HT1080 (cell line): ENCODE data around the gene ACAP3. TPM values are rescaled to one million over a fixed set of nuclear protein-coding genes. Genes with fewer than 3 reads are reported as not detected.

ENCODE experiments used
- DNase-seq: peaks from one replicate; pipeline ENCODE4 v3.0.0-alpha.2; 2015; ENCODE audit warnings: low read depth
- small RNA-seq: library from RNA; depleted of rRNA; stranded (forward); fragments of <200 nt; gene quantifications from one replicate; pipeline ENCODE3, GENCODE V24; 2014
- total RNA-seq: library from RNA; depleted of rRNA; stranded (reverse); fragments of >200 nt; shearing (Covaris generic); gene quantifications from 2 replicates; pipeline ENCODE4 v1.2.3, GENCODE V29; 2014; rRNA removed

Gene ACAP3
- total RNA-seq, 1 experiment from 2014 or later, result 34.9 TPM

DNA sequence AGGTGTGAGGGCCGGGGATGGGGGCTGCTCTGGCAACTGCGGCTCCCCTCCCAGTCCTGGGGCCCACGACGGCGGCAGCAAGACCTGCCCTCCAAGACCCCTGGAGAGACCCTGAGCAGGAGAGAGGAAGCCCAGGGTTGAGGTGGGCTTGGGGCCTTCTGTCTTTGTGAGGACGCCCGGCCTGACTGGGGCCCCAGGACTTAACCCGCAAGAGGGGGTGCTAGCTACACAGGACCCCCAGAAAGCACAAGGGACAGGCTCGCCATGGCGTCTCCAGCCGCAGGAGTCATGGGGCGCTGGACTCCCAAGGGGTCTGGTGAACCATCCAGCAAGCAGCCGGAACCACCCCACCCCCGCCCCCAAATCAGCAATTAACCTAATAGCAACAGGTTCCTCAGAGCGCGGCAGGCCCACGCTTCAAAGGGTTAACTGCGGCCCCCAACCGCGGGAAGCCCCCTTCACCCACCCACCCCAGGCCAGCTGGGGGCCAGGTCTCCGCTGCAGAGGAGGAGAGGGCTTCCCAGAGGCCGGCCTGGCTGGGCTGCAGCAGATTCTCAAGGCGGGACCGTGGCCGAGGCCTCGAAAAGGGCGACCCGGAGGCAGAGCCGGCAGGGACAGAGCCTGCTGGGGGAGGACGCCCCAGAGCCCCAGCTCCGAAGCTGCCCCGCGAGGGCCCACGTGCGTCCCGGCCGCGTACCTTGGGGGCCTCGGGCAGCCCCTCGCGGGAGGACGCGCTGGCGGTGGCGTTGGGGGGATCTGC is 61.7 kb downstream of the ACAP3 start:
- no peak for DNase-seq

DNA sequence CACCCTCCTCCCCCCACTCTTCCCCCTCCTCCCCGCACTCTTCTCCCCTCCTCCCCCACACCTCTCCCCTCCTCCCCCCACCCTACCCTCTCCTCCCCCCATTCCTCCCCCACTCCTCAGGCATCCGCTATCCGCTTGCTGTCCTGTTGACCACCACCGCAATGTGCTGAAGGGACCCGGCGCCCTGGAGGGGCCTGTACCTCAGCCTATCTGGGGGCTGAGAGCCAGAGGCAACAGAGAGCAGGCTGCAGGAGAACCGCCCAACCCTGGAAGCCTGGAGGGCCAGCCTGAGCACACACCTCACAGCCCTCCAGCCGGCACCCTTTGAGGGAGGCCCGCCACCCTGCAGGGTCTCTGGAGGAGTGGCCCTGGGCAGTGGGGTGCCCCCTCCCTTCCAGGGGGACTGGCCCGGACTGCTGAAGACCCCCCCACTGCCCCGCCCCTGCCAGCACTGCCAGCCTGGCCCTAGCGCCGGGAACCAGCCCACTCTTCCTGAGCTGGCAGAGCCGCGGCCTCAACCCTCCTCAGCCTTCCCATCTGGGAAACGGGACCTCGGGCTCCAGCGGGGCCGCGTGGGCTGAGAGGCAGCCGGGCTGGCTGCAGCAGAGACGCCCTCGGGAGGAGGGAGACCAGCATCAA is 62.4 kb downstream of the ACAP3 start:
- DNase-seq, result no peak

DNA sequence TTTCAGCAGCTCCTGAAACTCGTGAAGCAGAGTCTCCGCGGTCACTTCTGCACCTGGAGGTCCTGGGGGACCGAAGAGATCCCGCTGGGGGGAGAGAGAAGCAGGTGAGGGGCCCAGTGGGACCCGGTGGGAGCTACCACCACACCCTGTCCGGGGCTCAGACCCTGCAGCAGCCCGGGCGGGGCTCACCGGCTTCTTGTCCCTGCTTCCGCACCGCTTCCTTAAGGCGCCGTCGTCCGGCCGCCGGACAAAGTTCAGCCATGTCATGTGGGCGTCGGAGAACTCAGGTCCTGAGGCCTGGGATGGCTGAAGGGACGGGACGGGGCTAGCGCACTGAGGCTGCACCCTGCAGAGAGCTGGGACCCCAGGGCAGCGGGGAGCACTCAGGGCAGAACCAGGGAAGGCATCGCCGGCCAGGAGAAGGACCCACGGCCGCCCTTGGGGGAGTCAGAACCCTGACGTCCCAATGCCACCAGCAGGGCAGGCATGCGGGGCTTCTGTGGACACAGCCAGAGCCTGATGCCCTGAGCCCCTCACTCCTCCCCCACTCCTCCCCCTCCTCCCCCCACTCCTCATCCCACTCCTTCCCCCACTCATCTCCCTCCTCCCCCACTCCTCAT is 63.4 kb downstream of the ACAP3 start:
- DNase-seq, result no peak

DNA sequence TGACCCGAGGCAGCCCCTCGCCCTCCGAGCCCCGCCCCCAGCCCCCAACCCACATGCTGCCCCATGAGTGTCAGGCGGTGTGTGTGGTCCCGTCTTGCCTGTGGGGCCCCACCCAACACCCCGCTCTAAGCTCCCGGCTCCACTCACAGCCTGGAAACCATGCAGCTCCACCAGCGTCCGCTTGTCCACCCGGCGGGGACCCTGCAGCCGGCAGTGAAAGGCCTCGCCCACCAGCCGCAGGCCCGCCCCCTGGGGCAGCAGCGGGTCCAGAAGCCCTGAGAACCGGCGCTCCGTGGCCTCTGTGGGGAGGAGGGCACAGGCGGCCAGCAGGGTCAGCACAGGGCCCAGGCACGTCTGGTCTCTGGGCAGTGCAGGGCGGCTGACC is 63.9 kb downstream of the ACAP3 start:
- no peak for DNase-seq

DNA sequence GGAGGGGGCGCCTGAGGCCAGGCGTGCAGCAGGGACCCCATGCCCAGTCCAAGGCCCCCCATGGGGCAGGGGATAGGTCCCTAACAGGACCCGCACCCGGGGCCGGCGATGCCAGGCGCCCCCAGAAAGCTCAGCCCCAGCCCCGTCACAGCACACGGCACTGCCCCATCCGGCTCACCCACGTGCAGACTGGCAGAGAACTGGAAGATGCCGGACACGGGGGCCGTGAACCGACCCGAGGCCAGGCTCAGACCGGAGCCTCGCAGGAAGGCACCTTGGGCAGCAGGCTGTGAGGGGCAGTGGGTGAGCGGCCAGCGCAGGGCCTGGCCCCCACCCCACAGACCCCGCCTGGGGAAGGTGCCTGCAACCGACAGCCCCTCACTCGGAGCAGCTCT is 64.5 kb downstream of the ACAP3 start:
- DNase-seq, result no peak

DNA sequence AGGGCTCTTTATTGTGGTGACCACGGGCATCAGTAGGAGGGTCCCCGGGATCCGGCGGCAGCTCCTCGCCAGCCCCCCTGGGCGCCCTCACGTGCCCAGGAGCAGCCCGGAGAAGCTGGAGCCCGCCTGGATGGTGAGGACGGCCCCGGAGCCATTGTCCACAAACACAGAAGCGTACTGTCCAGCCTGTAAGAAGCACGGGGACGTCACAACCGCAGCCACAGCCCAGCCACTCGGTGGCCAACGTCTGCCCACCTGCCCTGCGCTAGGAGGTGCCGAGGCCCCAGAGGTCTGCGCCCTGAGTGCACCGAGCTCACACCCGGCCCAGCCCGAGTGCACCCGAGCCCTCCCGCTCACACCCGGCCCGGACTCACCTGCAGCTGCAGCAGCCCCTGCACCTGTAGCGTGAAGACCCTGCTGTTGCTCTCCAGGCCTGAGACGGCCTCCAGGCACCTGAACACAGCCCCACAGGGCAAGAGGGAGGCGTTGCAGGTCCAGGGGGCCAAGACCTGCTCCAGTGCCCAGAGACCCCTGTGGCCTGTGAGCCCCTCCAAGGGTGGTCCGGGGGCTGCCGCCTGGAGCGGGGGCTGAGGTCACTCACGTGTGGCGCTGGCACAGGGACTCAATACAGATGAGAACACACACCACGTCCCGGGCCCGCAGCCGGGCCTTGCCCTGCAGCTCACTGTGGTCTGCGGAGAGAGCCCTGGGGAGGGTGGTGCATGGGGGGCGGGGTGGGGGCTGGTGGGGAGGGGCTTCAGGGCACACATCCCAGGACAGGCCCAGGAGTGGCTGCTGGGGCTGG is 65.1 kb downstream of the ACAP3 start:
- DNase-seq, result no peak

Small RNA genes within 50 kb of the gene (small RNA-seq; reads per million reads assigned to genes)
- not detected for gene MIR6726

Other genes with a start within 250 kb of the ACAP3 start
- gene RNF223, start 233.6 kb downstream of the ACAP3 start, total RNA-seq, result not detected in 2 replicates
- gene C1orf159, start 191.8 kb downstream of the ACAP3 start, total RNA-seq, result 17.8 and 19.8 TPM in 2 replicates
- gene TTLL10, start 134.1 kb downstream of the ACAP3 start, total RNA-seq, result not detected in 2 replicates
- not detected in 2 replicates for gene TNFRSF18, start 101.3 kb downstream of the ACAP3 start, total RNA-seq
- 0.88 TPM in 1 of 2 replicates, not detected in the other for gene TNFRSF4, start 93.8 kb downstream of the ACAP3 start, total RNA-seq
- gene SDF4, start 75.9 kb downstream of the ACAP3 start, total RNA-seq, result 110 and 119 TPM in 2 replicates
- 27.3 and 37.6 TPM in 2 replicates for gene B3GALT6, start 75.7 kb downstream of the ACAP3 start, total RNA-seq
- 0.40 and 1.5 TPM in 2 replicates for gene C1QTNF12, start 61.2 kb downstream of the ACAP3 start, total RNA-seq
- gene UBE2J2, start 34.1 kb downstream of the ACAP3 start, total RNA-seq, result 125 and 139 TPM in 2 replicates
- gene SCNN1D, start 27.5 kb downstream of the ACAP3 start, total RNA-seq, result 0.20 and 0.59 TPM in 2 replicates
- gene PUSL1, start 667 bp upstream of the ACAP3 start, total RNA-seq, result 42.0 and 43.9 TPM in 2 replicates
- gene INTS11, start 16.7 kb upstream of the ACAP3 start, total RNA-seq, result 142 and 143 TPM in 2 replicates
- gene CPTP, start 16.9 kb upstream of the ACAP3 start, total RNA-seq, result 36.8 and 55.0 TPM in 2 replicates
- 0.03 and 0.08 TPM in 2 replicates for gene TAS1R3, start 23.4 kb upstream of the ACAP3 start, total RNA-seq
- gene DVL1, start 41.5 kb upstream of the ACAP3 start, total RNA-seq, result 113 and 118 TPM in 2 replicates
- 0.11 and 0.50 TPM in 2 replicates for gene MXRA8, start 50.6 kb upstream of the ACAP3 start, total RNA-seq
- 318 and 349 TPM in 2 replicates for gene AURKAIP1, start 67.3 kb upstream of the ACAP3 start, total RNA-seq
- 74.6 and 96.1 TPM in 2 replicates for gene CCNL2, start 91.4 kb upstream of the ACAP3 start, total RNA-seq
- gene MRPL20, start 99.4 kb upstream of the ACAP3 start, total RNA-seq, result 319 and 342 TPM in 2 replicates
- gene ANKRD65, start 113.3 kb upstream of the ACAP3 start, total RNA-seq, result not detected in 2 replicates
- gene VWA1, start 127.8 kb upstream of the ACAP3 start, total RNA-seq, result 0.05 and 0.23 TPM in 2 replicates
- gene ATAD3C, start 141.8 kb upstream of the ACAP3 start, total RNA-seq, result 0.03 TPM in 1 of 2 replicates, not detected in the other
- gene ATAD3B, start 163.8 kb upstream of the ACAP3 start, total RNA-seq, result 57.0 and 59.0 TPM in 2 replicates
- 93.9 and 96.6 TPM in 2 replicates for gene ATAD3A, start 204.2 kb upstream of the ACAP3 start, total RNA-seq
- gene TMEM240, start 232.7 kb upstream of the ACAP3 start, total RNA-seq, result 3.1 TPM in 1 of 2 replicates, not detected in the other